Measurements from ENCODE around the gene PRRT1B. TPM values are rescaled to one million over a fixed set of nuclear protein-coding genes. Genes with fewer than 3 reads are reported as not detected.

PRRT1B gene
- polyA plus RNA-seq, 3 donors, result not detected

DNA sequence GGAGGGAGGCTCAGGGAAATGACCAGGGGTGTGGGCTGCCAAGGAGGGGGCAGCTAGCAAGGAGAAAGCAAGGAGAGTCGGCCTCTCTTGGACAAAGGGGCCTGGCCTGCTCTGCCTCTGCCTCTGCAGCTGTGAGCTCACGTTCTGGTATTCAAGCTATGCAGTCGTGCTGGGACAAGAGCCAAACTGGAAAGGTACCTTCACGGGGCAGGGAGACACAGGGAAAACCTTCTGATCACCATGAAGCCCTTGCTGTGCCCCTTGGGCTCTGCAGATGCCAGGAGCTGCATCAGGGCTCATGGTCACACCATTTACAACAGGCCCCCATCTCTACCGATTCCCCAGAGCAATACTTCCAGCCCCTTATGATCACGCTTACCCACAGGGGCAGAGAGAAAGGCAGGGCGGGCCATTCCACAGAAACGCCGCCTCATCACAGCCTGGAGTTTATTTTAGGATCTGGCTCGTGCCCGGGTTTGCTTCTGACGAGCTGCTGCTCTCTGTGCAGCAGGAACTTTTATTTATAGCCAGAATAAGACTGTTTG, 63.2 kb downstream of the PRRT1B start:
- Histone ChIP-seq H3K27me3 (ENCODE audit: control insufficient read depth in 2 of 2, insufficient read depth in 2 of 2, low read length in 2 of 2) (no peaks in the 10 kb centered on the region), H3K79me2 (ENCODE audit: insufficient read depth, low read length) (no peaks in the 10 kb centered on the region), H2AFZ (ENCODE audit: insufficient read depth, low read depth, low read length, poor library complexity, severe bottlenecking) (no peak overlapping the region), H3K36me3 (replicated peaks in 1 of 2; ENCODE audit: control insufficient read depth in 1 of 2, insufficient read depth in 2 of 2, low read length in 2 of 2) (peaks cover 90 to 100% of the 10 kb centered on the region in 2 donors), H3K4me1 (ENCODE audit: control insufficient read depth in 1 of 2, insufficient read depth in 2 of 2, low read length in 2 of 2) (peaks cover 8% of the 10 kb centered on the region in 2 donors), H3K9me3 (replicated peaks in 1 of 2; ENCODE audit: control insufficient read depth in 1 of 2, insufficient read depth in 1 of 2, low read length in 2 of 2) (no peaks in the 10 kb centered on the region), H3K4me2 (replicated peaks; ENCODE audit: extremely low read depth, low read length, poor library complexity, severe bottlenecking) (no peak overlapping the region), H4K20me1 (ENCODE audit: insufficient read depth, low read length) (peaks cover 23% of the 10 kb centered on the region), H3K9ac (ENCODE audit: insufficient read depth, low read length, poor library complexity, severe bottlenecking) (no peak overlapping the region), H3K27ac (ENCODE audit: low read depth in 1 of 2, low read length in 2 of 2) (peak overlapping the region in 1 of 2 donors; percentile 7), H3K4me3 (replicated peaks in 1 of 3; ENCODE audit: low read depth in 2 of 3, low read length in 3 of 3) (no peak overlapping the region)
- WGBS (ENCODE audit: insufficient coverage), result 100% methylated on average over 5 of the region's 12 CpGs
- no peak for DNase-seq
- TF ChIP-seq CTCF (IDR thresholded peaks at IDR 0.05), result no peak
- Mint-ChIP-seq H3K27me3 (ENCODE audit: low read depth in 3 of 3) (no peaks in the 10 kb centered on the region), H3K9me3 (no peaks in the 10 kb centered on the region), H3K4me3 (no peak overlapping the region), H3K36me3 (peaks cover 96 to 97% of the 10 kb centered on the region in 2 donors), H3K27ac (peak overlapping the region in 2 of 7 donors; percentile 43 to 64), H3K4me1 (peaks cover 6% of the 10 kb centered on the region)
- intact Hi-C loops (cut with micrococcal nuclease), result no loop called here

Other genes with a start within 250 kb of the PRRT1B start
- gene PRRC2B, start 151.4 kb upstream of the PRRT1B start, polyA plus RNA-seq, result 10 to 100 TPM in 1 of 3 donors, 1 to 10 TPM in 2; 2.8 to 36.2 (median 8.6) TPM
- gene POMT1, start 42.6 kb upstream of the PRRT1B start, polyA plus RNA-seq, result 10 to 100 TPM in 1 of 3 donors, 1 to 10 TPM in 2; 5.9 to 22.3 (median 7.5) TPM
- 10 to 100 TPM; 15.9 to 19.9 (median 16.3) TPM for gene UCK1, start 14.3 kb upstream of the PRRT1B start, polyA plus RNA-seq
- 10 to 100 TPM in 1 of 3 donors, 1 to 10 TPM in 2; 1.7 to 71.7 (median 3.0) TPM for gene RAPGEF1, start 194.6 kb downstream of the PRRT1B start, polyA plus RNA-seq